BJ (cell line): ENCODE data around the gene CLPSL2. TPM values are rescaled to one million over a fixed set of nuclear protein-coding genes. Genes with fewer than 3 reads are reported as not detected.

Experiments used
- CTCF ChIA-PET: fragments of 350-600 bp; formaldehyde crosslinking; extraction: SDS; loops from one replicate; lab custom pipeline; 2021; ENCODE audit warnings: antibody characterized with exemption, inconsistent platforms; lab: Yijun Ruan, JAX
- POLR2A ChIA-PET: fragments of 300-600 bp; sonication (Branson Sonifier 250); formaldehyde crosslinking; extraction: SDS; loops from one replicate; lab custom pipeline; 2021; ENCODE audit warnings: antibody characterized with exemption; lab: Charles Lee
- DNase-seq: peaks from one replicate; pipeline ENCODE4 v3.0.0-alpha.2; 2011; ENCODE audit warnings: low read depth
- H3K27me3 ChIP-seq: 2 replicates; pipeline ENCODE4 v1.6.0; 2011; ENCODE audit warnings: low read length; ENCODE audit not compliant: control insufficient read depth, insufficient read depth
- H3K36me3 ChIP-seq: 2 replicates; pipeline ENCODE4 v1.5.1; 2011; ENCODE audit warnings: low read length; ENCODE audit not compliant: control insufficient read depth, insufficient read depth
- H3K4me3 ChIP-seq: 2 replicates; pipeline ENCODE4 v1.5.1; 2011; ENCODE audit warnings: low read depth, mild to moderate bottlenecking, control low read depth, low read length
- polyA plus RNA-seq: library from polyadenylated mRNA; depleted of rRNA; stranded (reverse); fragments of >200 nt; gene quantifications from 2 replicates; pipeline ENCODE4 v1.2.3, GENCODE V29; 2011
- TF ChIP-seq, protein P1 (sequence below): IDR thresholded peaks from 2 replicates; pipeline ENCODE4 v1.5.1; 2011; ENCODE audit warnings: low read depth, mild to moderate bottlenecking, control low read depth, inconsistent platforms, low read length, moderate library complexity; ENCODE audit not compliant: insufficient read depth

Gene CLPSL2
- polyA plus RNA-seq, 1 experiment: not detected

GRCh38 chr6:35757456-35758123 is 18.8 kb upstream of the CLPSL2 start:
- POLR2A ChIA-PET: interaction anchor here (0.6 kb wide), 1 partner anchor 115 kb away, joined by 3 read pairs; no protein-coding TSS in a partner anchor
- TF ChIP-seq, protein P1, sequence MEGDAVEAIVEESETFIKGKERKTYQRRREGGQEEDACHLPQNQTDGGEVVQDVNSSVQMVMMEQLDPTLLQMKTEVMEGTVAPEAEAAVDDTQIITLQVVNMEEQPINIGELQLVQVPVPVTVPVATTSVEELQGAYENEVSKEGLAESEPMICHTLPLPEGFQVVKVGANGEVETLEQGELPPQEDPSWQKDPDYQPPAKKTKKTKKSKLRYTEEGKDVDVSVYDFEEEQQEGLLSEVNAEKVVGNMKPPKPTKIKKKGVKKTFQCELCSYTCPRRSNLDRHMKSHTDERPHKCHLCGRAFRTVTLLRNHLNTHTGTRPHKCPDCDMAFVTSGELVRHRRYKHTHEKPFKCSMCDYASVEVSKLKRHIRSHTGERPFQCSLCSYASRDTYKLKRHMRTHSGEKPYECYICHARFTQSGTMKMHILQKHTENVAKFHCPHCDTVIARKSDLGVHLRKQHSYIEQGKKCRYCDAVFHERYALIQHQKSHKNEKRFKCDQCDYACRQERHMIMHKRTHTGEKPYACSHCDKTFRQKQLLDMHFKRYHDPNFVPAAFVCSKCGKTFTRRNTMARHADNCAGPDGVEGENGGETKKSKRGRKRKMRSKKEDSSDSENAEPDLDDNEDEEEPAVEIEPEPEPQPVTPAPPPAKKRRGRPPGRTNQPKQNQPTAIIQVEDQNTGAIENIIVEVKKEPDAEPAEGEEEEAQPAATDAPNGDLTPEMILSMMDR: peak; percentile 47
- CTCF ChIA-PET: no interaction called here

DNA sequence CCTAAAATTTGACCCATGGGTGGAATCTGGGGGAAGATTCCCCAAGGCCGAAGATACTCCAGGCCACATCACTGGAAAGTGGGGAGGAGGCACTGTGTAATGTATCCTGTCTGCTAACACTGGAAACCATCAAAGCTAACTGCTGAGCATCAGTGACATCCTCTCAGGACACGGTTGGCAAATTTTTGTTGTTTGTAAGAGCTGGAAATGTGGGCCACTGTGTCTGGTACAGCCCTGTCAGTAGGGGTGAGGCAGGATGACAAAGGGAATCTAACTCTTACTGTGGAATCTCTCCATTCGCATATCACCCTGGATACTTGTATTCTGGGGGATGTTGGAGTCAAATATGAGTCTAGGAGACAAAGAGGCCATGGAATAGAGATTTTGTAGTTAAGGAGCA is 17.0 kb upstream of the CLPSL2 start:
- CTCF ChIA-PET: interaction anchor here (1.1 to 1.4 kb wide), 3 partner anchors 9 to 23 kb away, joined by 3 to 6 read pairs (median 5); partner anchors contain the start of gene ARMC12
- Histone ChIP-seq H3K4me3 (no peak overlapping the region), H3K27me3 (peaks cover 12% of the 10 kb centered on the region), H3K36me3 (no peaks in the 10 kb centered on the region)
- no peak for DNase-seq
- TF ChIP-seq, protein P1: no peak
- POLR2A ChIA-PET: no interaction called here

More at GRCh38 chr6:35757456-35758123, 18.8 kb upstream of the CLPSL2 start:
- no peak for DNase-seq
- Histone ChIP-seq H3K4me3 (no peak overlapping the region), H3K27me3 (peaks cover 2% of the 10 kb centered on the region), H3K36me3 (no peaks in the 10 kb centered on the region)

DNA sequence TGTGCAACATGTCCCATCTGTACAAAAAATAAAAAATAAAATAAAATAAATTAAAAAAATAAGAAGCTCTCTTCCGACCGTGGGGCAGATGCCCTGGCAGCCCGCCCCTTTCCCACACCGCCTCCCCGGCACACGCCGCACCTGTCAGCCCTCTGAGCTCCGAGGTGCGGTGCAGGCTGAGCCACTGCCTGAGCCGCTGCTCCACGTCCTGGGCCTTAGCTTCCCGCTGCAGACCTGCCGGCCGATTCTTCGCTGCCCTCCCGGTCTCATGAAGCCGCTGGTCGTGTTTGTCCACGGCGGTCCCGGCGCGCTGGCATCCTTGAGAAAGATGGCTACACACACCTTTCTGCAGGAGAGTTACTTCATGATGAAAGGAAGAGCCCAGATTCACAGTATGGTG is 10.7 kb upstream of the CLPSL2 start:
- ChIA-PET CTCF (no interaction called here), POLR2A (no interaction called here)
- Histone ChIP-seq H3K36me3 (no peaks in the 10 kb centered on the region), H3K27me3 (peaks cover 14% of the 10 kb centered on the region), H3K4me3 (no peak overlapping the region)
- TF ChIP-seq, protein P1: no peak
- no peak for DNase-seq

GRCh38 chr6:35769211-35769610 is 7.2 kb upstream of the CLPSL2 start:
- POLR2A ChIA-PET: interaction anchor here (0.5 kb wide), 1 partner anchor 247 kb away, joined by 3 read pairs; no protein-coding TSS in a partner anchor

GRCh38 chr6:35771343-35771627 is 5.1 kb upstream of the CLPSL2 start:
- Histone ChIP-seq H3K36me3 (no peaks in the 10 kb centered on the region), H3K4me3 (no peak overlapping the region), H3K27me3 (peaks cover 10% of the 10 kb centered on the region)
- TF ChIP-seq, protein P1: no peak
- DNase-seq: no peak
- ChIA-PET CTCF (interaction anchor here (0.8 to 1.1 kb wide), 2 partner anchors 11 to 25 kb away, joined by 3 read pairs; partner anchors contain the start of gene CLPS), POLR2A (no interaction called here)

More at GRCh38 chr6:35769211-35769610, 7.2 kb upstream of the CLPSL2 start:
- DNase-seq: no peak
- TF ChIP-seq, protein P1: no peak
- CTCF ChIA-PET: interaction anchor here (0.8 to 2.0 kb wide), 2 partner anchors 10 to 18 kb away, joined by 3 to 6 read pairs; no protein-coding TSS in a partner anchor
- Histone ChIP-seq H3K36me3 (no peaks in the 10 kb centered on the region), H3K27me3 (peaks cover 4% of the 10 kb centered on the region), H3K4me3 (no peak overlapping the region)
